H1 (cell line): Measurements from ENCODE around the gene FKBP1A. TPM values are rescaled to one million over a fixed set of nuclear protein-coding genes. Genes with fewer than 3 reads are reported as not detected.

Source experiments
- CHD7 ChIP-seq: fragments of 300-600 bp; sonication (generic); IDR thresholded peaks from 2 replicates; pipeline ENCODE4 v1.7.1; 2012; ENCODE audit warnings: low read length, moderate library complexity, mild to moderate bottlenecking, inconsistent platforms; ENCODE audit not compliant: insufficient replicate concordance
- EP300 ChIP-seq, 2 experiments: IDR thresholded peaks; 1 replicate in 1 of 2; 2 replicates in 1 of 2; pipeline ENCODE4 v1.6.1; 2011 to 2012; ENCODE audit warnings: low read depth in 2 of 2, low read length in 2 of 2, mild to moderate bottlenecking in 2 of 2, borderline replicate concordance in 1 of 2, inconsistent platforms in 1 of 2, moderate library complexity in 1 of 2
- HDAC2 ChIP-seq, 2 experiments: fragments of 300-600 bp in 1 of 2; sonication (generic) in 1 of 2; IDR thresholded peaks; 2 replicates each; pipeline ENCODE4 v1.6.1; 2011 to 2012; ENCODE audit warnings: low read depth in 2 of 2, low read length in 2 of 2, mild to moderate bottlenecking in 2 of 2, moderate library complexity in 2 of 2, borderline replicate concordance in 1 of 2, inconsistent platforms in 1 of 2
- JUND ChIP-seq: IDR thresholded peaks from 2 replicates; pipeline ENCODE4 v1.6.1; 2011; ENCODE audit warnings: mild to moderate bottlenecking, improper control_type of control experiment, low read length
- MAX ChIP-seq: IDR thresholded peaks from 2 replicates; pipeline ENCODE4 v1.6.1; 2012; ENCODE audit warnings: inconsistent platforms
- POLR2AphosphoS5 ChIP-seq: IDR thresholded peaks from 2 replicates; pipeline ENCODE4 v1.6.1; 2011; ENCODE audit warnings: low read depth, low read length
- RXRA ChIP-seq: IDR thresholded peaks from 2 replicates; pipeline ENCODE4 v1.6.1; 2011; ENCODE audit warnings: low read depth, mild to moderate bottlenecking, low read length, moderate library complexity; ENCODE audit not compliant: insufficient read depth
- USF2 ChIP-seq: IDR thresholded peaks from 2 replicates; pipeline ENCODE4 v1.6.1; 2011; ENCODE audit warnings: low read length, improper control_type of control experiment
- polyA plus RNA-seq, 7 experiments: library from polyadenylated mRNA; depleted of rRNA in 3 of 7; stranded (reverse) in 5 of 7; unstranded in 2 of 7; fragments of >200 nt in 5 of 7; fragments of 200-250 nt in 2 of 7; gene quantifications; 1 replicate in 5 of 7; 2 replicates in 1 of 7; 4 replicates in 1 of 7; pipeline versions ENCODE4 v1.2.1 to v1.2.3, GENCODE V29; 2011 to 2013; ENCODE audit warnings: missing spikeins in 2 of 7, mixed read lengths in 2 of 7
- total RNA-seq: library from RNA; stranded (reverse); fragmentation: NEBNext Ultra II Directional; extraction: Animal tissue kit (Norgen Biotek cat#: 25700); gene quantifications from 2 replicates; pipeline ENCODE4 v1.2.1, GENCODE V29; 2021

FKBP1A gene
- total and polyA plus RNA-seq, 2 of the 8 experiments (the other 6 are each of a cell fraction or from before 2014, with no cell fraction given): 250 to 685 TPM

GRCh38 chr20:1336699-1337367, 56.0 kb downstream of the FKBP1A start (continued):
- TF ChIP-seq CHD7 (no peak), JUND (no peak), USF2 (no peak), RXRA (no peak), HDAC2 (IDR thresholded peaks at IDR 0.05; ENCODE audit: borderline replicate concordance in 1 of 2, low read depth in 2 of 2, low read length in 2 of 2) (no peak), EP300 (IDR thresholded peaks at IDR 0.05; ENCODE audit: borderline replicate concordance in 1 of 2, low read depth in 2 of 2, low read length in 2 of 2) (no peak), MAX (no peak), POLR2AphosphoS5 (no peak)
